ENCODE data around the gene TMTC3. TPM values are rescaled to one million over a fixed set of nuclear protein-coding genes. Genes with fewer than 3 reads are reported as not detected.

TMTC3 gene
- total and polyA plus RNA-seq, 4 donors: 3.0 to 28.2 (median 6.3) TPM

DNA sequence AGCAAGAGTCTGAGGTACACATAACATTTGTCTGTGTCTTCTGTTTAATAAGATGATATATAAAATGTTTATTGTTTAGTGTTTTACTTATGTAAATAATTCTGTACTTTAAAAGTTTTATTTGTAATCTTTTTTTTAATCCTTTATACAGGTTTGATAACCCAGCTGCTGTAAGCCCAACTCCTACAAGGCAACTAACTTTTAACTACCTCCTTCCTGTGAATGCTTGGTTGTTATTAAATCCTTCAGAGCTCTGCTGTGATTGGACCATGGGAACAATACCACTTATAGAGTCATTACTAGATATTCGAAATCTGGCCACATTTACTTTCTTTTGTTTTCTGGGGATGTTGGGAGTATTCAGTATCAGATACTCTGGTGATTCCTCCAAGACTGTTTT lies 24.1 kb downstream of the TMTC3 start:
- 91% methylated on average over 1 of the region's 1 CpG for WGBS
- Histone ChIP-seq H3K36me3 (ENCODE audit: control insufficient read depth in 4 of 4, insufficient read depth in 3 of 4, low read depth in 1 of 4, low read length in 3 of 4) (peaks cover 1 to 12% (median 3%) of the 10 kb centered on the region in 4 donors), H3K27me3 (ENCODE audit: control insufficient read depth in 4 of 4, insufficient read depth in 4 of 4, low read length in 3 of 4) (no peaks in the 10 kb centered on the region), H3K4me1 (ENCODE audit: control insufficient read depth in 4 of 4, insufficient read depth in 4 of 4, low read length in 3 of 4) (no peaks in the 10 kb centered on the region), H3K9me3 (ENCODE audit: control insufficient read depth in 4 of 4, low read length in 3 of 4) (no peaks in the 10 kb centered on the region), H3K9ac (ENCODE audit: low read depth in 1 of 2, low read length in 2 of 2) (no peak overlapping the region), H3K27ac (ENCODE audit: low read depth in 1 of 2, low read length in 2 of 2) (no peak overlapping the region), H3K4me3 (ENCODE audit: low read depth in 1 of 3, low read length in 3 of 3) (no peak overlapping the region)
- no peak for DNase-seq (ENCODE audit: low spot score)
- no peak for TF ChIP-seq TAF1 (conservative IDR thresholded peaks at IDR 0.05)
- no peak for TF ChIP-seq CTCF (IDR thresholded peaks at IDR 0.05; ENCODE audit: low read depth, low read length, missing input control)
- TF ChIP-seq, protein P1, sequence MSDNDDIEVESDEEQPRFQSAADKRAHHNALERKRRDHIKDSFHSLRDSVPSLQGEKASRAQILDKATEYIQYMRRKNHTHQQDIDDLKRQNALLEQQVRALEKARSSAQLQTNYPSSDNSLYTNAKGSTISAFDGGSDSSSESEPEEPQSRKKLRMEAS (IDR thresholded peaks at IDR 0.05): no peak
- no peak for TF ChIP-seq SP1 (IDR thresholded peaks at IDR 0.05)
- TF ChIP-seq, protein P2, sequence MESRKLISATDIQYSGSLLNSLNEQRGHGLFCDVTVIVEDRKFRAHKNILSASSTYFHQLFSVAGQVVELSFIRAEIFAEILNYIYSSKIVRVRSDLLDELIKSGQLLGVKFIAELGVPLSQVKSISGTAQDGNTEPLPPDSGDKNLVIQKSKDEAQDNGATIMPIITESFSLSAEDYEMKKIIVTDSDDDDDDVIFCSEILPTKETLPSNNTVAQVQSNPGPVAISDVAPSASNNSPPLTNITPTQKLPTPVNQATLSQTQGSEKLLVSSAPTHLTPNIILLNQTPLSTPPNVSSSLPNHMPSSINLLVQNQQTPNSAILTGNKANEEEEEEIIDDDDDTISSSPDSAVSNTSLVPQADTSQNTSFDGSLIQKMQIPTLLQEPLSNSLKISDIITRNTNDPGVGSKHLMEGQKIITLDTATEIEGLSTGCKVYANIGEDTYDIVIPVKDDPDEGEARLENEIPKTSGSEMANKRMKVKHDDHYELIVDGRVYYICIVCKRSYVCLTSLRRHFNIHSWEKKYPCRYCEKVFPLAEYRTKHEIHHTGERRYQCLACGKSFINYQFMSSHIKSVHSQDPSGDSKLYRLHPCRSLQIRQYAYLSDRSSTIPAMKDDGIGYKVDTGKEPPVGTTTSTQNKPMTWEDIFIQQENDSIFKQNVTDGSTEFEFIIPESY (IDR thresholded peaks at IDR 0.05): no peak
- TF ChIP-seq JUND (IDR thresholded peaks at IDR 0.05): no peak
- no peak for TF ChIP-seq HNF4G (IDR thresholded peaks at IDR 0.05)
- no peak for TF ChIP-seq RXRA (IDR thresholded peaks at IDR 0.05)
- TF ChIP-seq HNF4A (conservative IDR thresholded peaks at IDR 0.05): no peak
- no peak for TF ChIP-seq FOXA1 (IDR thresholded peaks at IDR 0.05)
- no peak for TF ChIP-seq GABPA (IDR thresholded peaks at IDR 0.05 in 1 of 2, conservative IDR thresholded peaks at IDR 0.05 in 1 of 2)
- TF ChIP-seq YY1 (IDR thresholded peaks at IDR 0.05): no peak
- TF ChIP-seq FOXA2 (IDR thresholded peaks at IDR 0.05): no peak
- no peak for TF ChIP-seq NR2F2 (IDR thresholded peaks at IDR 0.05)
- TF ChIP-seq, protein P3, sequence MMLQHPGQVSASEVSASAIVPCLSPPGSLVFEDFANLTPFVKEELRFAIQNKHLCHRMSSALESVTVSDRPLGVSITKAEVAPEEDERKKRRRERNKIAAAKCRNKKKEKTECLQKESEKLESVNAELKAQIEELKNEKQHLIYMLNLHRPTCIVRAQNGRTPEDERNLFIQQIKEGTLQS (IDR thresholded peaks at IDR 0.05): no peak
- TF ChIP-seq RAD21 (IDR thresholded peaks at IDR 0.05): no peak
- TF ChIP-seq REST (IDR thresholded peaks at IDR 0.05): no peak

- Histone ChIP-seq H3K9me3 (ENCODE audit: control insufficient read depth in 4 of 4, low read length in 3 of 4) (no peaks in the 10 kb centered on the region), H3K4me3 (ENCODE audit: low read depth in 1 of 3, low read length in 3 of 3) (no peak overlapping the region), H3K4me1 (ENCODE audit: control insufficient read depth in 4 of 4, insufficient read depth in 4 of 4, low read length in 3 of 4) (no peaks in the 10 kb centered on the region), H3K27ac (ENCODE audit: low read depth in 1 of 2, low read length in 2 of 2) (no peak overlapping the region), H3K9ac (ENCODE audit: low read depth in 1 of 2, low read length in 2 of 2) (no peak overlapping the region), H3K27me3 (ENCODE audit: control insufficient read depth in 4 of 4, insufficient read depth in 4 of 4, low read length in 3 of 4) (no peaks in the 10 kb centered on the region), H3K36me3 (ENCODE audit: control insufficient read depth in 4 of 4, insufficient read depth in 3 of 4, low read depth in 1 of 4, low read length in 3 of 4) (peaks cover 0 to 12% (median 3%) of the 10 kb centered on the region in 4 donors)
- no peak for DNase-seq (ENCODE audit: low spot score)
- 41% methylated on average over 2 of the region's 2 CpGs for WGBS
- TF ChIP-seq REST (IDR thresholded peaks at IDR 0.05) (no peak), CTCF (IDR thresholded peaks at IDR 0.05; ENCODE audit: low read depth, low read length, missing input control) (no peak), HNF4G (IDR thresholded peaks at IDR 0.05) (no peak), SP1 (IDR thresholded peaks at IDR 0.05) (no peak), JUND (IDR thresholded peaks at IDR 0.05) (no peak), FOXA2 (IDR thresholded peaks at IDR 0.05) (no peak), YY1 (IDR thresholded peaks at IDR 0.05) (no peak), HNF4A (conservative IDR thresholded peaks at IDR 0.05) (no peak)
These were observed 25.3 kb downstream of the TMTC3 start for GRCh38 chr12:88167384-88167783.

All from liver (tissue), 9 donors.